DOHH2 (cell line): Measurements from ENCODE around the gene LIPT1.

Experiments used
- CTCF ChIP-seq: fragments of 200-600 bp; sonication (generic); IDR thresholded peaks from one replicate; pipeline ENCODE4 v1.5.1; 2014; ENCODE audit warnings: antibody characterized with exemption, mild to moderate bottlenecking, low read depth, low read length; ENCODE audit not compliant: poor library complexity, severe bottlenecking
- EZH2phosphoT487 ChIP-seq: fragments of 200-600 bp; sonication (generic); IDR thresholded peaks from 2 replicates; pipeline ENCODE4 v1.6.1; 2017; ENCODE audit warnings: borderline replicate concordance, mild to moderate bottlenecking, antibody characterized with exemption, low read length, moderate library complexity, mixed read lengths

GRCh38 chr2:99153921-99154604 is 704 bp upstream of the LIPT1 start:
- TF ChIP-seq CTCF: no peak
- TF ChIP-seq EZH2phosphoT487: no peak
